Astrocyte (in vitro differentiated cells and primary cell): Measurements from ENCODE around the gene TREML1.

Experiments used
- EZH2 ChIP-seq: IDR thresholded peaks from 2 replicates; pipeline ENCODE4 v1.6.1; 2012; ENCODE audit warnings: mild to moderate bottlenecking, low read length, inconsistent platforms; ENCODE audit not compliant: insufficient read depth
- TF ChIP-seq, protein P1 (sequence below): IDR thresholded peaks from 2 replicates; pipeline ENCODE4 v1.5.1; 2011; ENCODE audit warnings: low read depth, mild to moderate bottlenecking, inconsistent platforms, low read length, moderate library complexity; ENCODE audit not compliant: insufficient read depth

- TF ChIP-seq, protein P1, sequence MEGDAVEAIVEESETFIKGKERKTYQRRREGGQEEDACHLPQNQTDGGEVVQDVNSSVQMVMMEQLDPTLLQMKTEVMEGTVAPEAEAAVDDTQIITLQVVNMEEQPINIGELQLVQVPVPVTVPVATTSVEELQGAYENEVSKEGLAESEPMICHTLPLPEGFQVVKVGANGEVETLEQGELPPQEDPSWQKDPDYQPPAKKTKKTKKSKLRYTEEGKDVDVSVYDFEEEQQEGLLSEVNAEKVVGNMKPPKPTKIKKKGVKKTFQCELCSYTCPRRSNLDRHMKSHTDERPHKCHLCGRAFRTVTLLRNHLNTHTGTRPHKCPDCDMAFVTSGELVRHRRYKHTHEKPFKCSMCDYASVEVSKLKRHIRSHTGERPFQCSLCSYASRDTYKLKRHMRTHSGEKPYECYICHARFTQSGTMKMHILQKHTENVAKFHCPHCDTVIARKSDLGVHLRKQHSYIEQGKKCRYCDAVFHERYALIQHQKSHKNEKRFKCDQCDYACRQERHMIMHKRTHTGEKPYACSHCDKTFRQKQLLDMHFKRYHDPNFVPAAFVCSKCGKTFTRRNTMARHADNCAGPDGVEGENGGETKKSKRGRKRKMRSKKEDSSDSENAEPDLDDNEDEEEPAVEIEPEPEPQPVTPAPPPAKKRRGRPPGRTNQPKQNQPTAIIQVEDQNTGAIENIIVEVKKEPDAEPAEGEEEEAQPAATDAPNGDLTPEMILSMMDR = no peak
- no peak for TF ChIP-seq EZH2
These were observed 46.3 kb upstream of the TREML1 start for GRCh38 chr6:41200296-41200900.
